ENCODE data around the gene KIF13A. TPM values are rescaled to one million over a fixed set of nuclear protein-coding genes. Genes with fewer than 3 reads are reported as not detected.
A peak's percentile ranks its signal among the peaks of the same experiment; 100 is the strongest.

KIF13A gene
- total RNA-seq, 4 donors from 2014 or later = 63.8 to 86.3 (median 78.2) TPM

DNA sequence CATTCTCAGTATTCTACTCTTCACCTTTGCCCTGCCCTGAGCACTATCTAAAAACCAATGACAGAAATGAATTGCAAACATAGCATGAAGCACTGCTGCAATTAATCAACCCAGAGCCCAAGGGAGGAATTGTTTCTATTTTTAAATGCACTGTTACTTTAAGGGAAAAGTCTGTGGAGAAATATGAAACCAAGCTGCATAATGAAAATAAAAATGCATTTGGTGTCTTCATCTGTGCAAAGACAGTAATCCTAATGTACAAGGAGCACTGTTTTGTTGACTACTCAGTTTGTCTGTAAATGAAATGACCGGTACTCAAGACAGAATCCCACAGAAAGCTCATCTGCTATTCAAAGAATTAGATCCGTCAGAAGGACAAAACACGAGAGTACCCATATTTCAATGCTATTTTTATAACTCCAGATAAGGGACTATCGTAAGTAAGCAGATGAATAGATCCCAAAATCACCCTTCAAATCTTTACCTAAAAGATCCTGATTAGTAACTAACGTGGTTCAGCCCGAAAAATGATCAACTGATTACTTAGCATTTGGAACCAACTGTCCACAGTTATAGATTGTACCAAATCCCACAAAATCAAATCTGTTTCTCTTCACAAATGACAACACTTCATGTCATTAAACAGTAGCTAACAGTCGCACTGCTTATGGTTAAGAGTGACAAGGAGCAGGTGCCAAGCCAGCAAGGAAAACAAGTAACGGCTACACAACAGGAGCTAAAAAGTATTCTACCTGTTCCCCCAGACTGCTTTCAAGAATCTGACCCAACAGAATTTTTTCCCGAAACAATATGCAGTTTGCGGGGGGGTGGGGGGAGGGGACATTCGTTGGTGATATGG is 2.4 kb downstream of the KIF13A start:
- H3K4me1 ChIP-seq = peaks cover 33 to 65% (median 49%) of the 10 kb centered on the region in 4 donors
- 13% methylated on average over 11 of the region's 11 CpGs for WGBS
- no peak for DNase-seq (ENCODE audit: extremely low spot score)

DNA sequence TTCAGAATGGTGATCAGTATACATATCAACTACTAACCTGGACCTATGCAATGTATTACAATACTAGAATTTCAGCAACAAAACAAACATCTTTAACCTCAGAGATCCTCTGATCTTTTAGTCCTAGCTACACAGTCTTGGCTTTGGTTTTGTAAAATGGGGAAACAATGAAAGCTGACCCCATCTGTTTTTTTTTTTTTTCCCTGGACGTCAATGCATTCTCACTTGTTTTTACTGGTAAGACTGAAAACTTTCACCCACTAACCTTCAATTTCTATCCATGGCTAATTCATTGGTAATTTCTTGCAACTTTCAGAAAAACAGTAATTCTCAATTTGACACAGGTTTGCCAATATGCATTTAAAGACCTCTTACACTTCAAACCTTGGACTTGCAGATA is 3.0 kb downstream of the KIF13A start:
- 10% methylated on average over 1 of the region's 1 CpG for WGBS
- peak overlapping the region in 2 of 4 donors; percentile 91 to 94 for H3K27ac ChIP-seq (replicated peaks in 1 of 4)

More for the DNA sequence above, 2.4 kb downstream of the KIF13A start:
- peak overlapping the region; percentile 67 to 94 (median 72) for H3K4me3 ChIP-seq
- TF ChIP-seq EP300 (IDR thresholded peaks at IDR 0.05) = no peak
- TF ChIP-seq POLR2A (IDR thresholded peaks at IDR 0.05; ENCODE audit: low read depth) = no peak
- TF ChIP-seq, protein P1, sequence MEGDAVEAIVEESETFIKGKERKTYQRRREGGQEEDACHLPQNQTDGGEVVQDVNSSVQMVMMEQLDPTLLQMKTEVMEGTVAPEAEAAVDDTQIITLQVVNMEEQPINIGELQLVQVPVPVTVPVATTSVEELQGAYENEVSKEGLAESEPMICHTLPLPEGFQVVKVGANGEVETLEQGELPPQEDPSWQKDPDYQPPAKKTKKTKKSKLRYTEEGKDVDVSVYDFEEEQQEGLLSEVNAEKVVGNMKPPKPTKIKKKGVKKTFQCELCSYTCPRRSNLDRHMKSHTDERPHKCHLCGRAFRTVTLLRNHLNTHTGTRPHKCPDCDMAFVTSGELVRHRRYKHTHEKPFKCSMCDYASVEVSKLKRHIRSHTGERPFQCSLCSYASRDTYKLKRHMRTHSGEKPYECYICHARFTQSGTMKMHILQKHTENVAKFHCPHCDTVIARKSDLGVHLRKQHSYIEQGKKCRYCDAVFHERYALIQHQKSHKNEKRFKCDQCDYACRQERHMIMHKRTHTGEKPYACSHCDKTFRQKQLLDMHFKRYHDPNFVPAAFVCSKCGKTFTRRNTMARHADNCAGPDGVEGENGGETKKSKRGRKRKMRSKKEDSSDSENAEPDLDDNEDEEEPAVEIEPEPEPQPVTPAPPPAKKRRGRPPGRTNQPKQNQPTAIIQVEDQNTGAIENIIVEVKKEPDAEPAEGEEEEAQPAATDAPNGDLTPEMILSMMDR (IDR thresholded peaks at IDR 0.05) = no peak
- TF ChIP-seq POLR2AphosphoS5 (IDR thresholded peaks at IDR 0.05) = no peak
- H3K27me3 ChIP-seq = no peaks in the 10 kb centered on the region
- peak overlapping the region; percentile 3 to 94 (median 92) for H3K27ac ChIP-seq (replicated peaks in 1 of 4)
- no peaks in the 10 kb centered on the region for H3K9me3 ChIP-seq
- H3K36me3 ChIP-seq = peaks cover 0 to 5% (median 0%) of the 10 kb centered on the region in 4 donors
- intact Hi-C loops (cut with DNase I) = loop anchor here (5.0 kb wide), 2 partner anchors 118 to 133 kb away; no protein-coding TSS in a partner anchor

DNA sequence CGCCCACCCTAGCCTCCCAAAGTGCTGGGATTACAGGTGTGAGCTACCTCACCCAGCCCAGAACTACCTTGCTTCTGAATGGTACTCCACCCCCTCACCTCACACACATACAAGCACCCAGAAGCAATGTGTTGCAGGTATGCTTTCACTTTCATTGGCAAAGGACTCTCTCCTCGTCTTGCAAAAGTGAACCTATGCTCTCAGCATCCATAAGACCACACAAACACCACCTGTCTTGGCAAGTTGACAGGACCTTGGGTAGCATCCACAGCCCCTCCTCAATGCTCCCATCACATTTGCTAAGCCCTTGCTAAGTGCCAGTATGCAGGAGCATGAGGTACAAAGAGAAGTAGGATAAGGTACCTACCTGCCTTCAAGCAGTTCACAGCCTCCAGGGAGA is 3.7 kb downstream of the KIF13A start:
- H3K9me3 ChIP-seq = no peaks in the 10 kb centered on the region
- no peak for TF ChIP-seq POLR2AphosphoS5 (IDR thresholded peaks at IDR 0.05)
- TF ChIP-seq POLR2A (IDR thresholded peaks at IDR 0.05; ENCODE audit: low read depth) = no peak
- TF ChIP-seq, protein P1 (IDR thresholded peaks at IDR 0.05) = no peak
- no peak for TF ChIP-seq EP300 (IDR thresholded peaks at IDR 0.05)
- no peak for DNase-seq (ENCODE audit: extremely low spot score)
- 85% methylated on average over 2 of the region's 2 CpGs for WGBS
- H3K36me3 ChIP-seq = peaks cover 0 to 5% (median 0%) of the 10 kb centered on the region in 4 donors
- intact Hi-C loops (cut with DNase I) = no loop called here
- no peaks in the 10 kb centered on the region for H3K27me3 ChIP-seq
- no peak overlapping the region for H3K4me3 ChIP-seq
- peaks cover 32 to 62% (median 49%) of the 10 kb centered on the region in 4 donors for H3K4me1 ChIP-seq
- no peak overlapping the region for H3K27ac ChIP-seq (replicated peaks in 1 of 4)

More for the DNA sequence above, 3.0 kb downstream of the KIF13A start:
- H3K9me3 ChIP-seq = no peaks in the 10 kb centered on the region
- peaks cover 0 to 5% (median 0%) of the 10 kb centered on the region in 4 donors for H3K36me3 ChIP-seq
- no peak for TF ChIP-seq POLR2AphosphoS5 (IDR thresholded peaks at IDR 0.05)
- no peak for TF ChIP-seq POLR2A (IDR thresholded peaks at IDR 0.05; ENCODE audit: low read depth)
- TF ChIP-seq EP300 (IDR thresholded peaks at IDR 0.05) = no peak
- TF ChIP-seq, protein P1 (IDR thresholded peaks at IDR 0.05) = no peak
- intact Hi-C loops (cut with DNase I) = no loop called here
- no peaks in the 10 kb centered on the region for H3K27me3 ChIP-seq
- peaks cover 33 to 69% (median 54%) of the 10 kb centered on the region in 4 donors for H3K4me1 ChIP-seq
- no peak for DNase-seq (ENCODE audit: extremely low spot score)
- H3K4me3 ChIP-seq = peak overlapping the region; percentile 67 to 94 (median 72)

DNA sequence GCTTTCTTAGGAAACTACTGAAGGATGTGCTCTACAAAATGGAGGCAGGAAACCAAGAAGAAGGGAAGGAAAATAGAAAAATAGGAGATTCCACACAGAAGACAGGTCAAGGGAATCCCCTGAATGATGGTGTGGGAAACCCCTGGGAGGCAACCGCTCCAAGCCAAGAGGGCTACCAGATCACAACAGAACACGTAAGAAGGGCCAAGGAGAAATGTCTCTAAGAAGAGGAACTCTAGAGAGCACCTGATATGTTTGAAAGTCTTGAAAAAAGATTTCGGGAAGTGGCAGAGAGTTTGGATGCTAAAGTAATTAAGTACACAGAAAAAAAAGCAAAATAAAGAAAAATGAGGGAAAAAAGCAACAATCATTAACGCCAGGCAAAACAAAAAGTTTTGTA is 7.1 kb downstream of the KIF13A start:
- Histone ChIP-seq H3K4me1 (peaks cover 23 to 50% (median 36%) of the 10 kb centered on the region in 4 donors), H3K4me3 (no peak overlapping the region), H3K36me3 (peaks cover 0 to 5% (median 0%) of the 10 kb centered on the region in 4 donors), H3K27me3 (no peaks in the 10 kb centered on the region), H3K27ac (replicated peaks in 1 of 4) (peak overlapping the region in 1 of 4 donors; percentile 1), H3K9me3 (no peaks in the 10 kb centered on the region)
- intact Hi-C loops (cut with DNase I) = no loop called here
- DNase-seq (ENCODE audit: extremely low spot score) = no peak
- no peak for TF ChIP-seq POLR2AphosphoS5 (IDR thresholded peaks at IDR 0.05)
- no peak for TF ChIP-seq EP300 (IDR thresholded peaks at IDR 0.05)
- TF ChIP-seq, protein P1 (IDR thresholded peaks at IDR 0.05) = no peak
- no peak for TF ChIP-seq POLR2A (IDR thresholded peaks at IDR 0.05; ENCODE audit: low read depth)
- WGBS = 82% methylated on average over 4 of the region's 4 CpGs
